GM18499 (cell line): ENCODE measurements around the gene CCDC160.

ENCODE experiments used
- ATAC-seq: cut with Tn5 transposase; IDR thresholded peaks from one replicate; pipeline ENCODE4 v1.9.1; 2021; ENCODE audit warnings: moderate number of reproducible peaks; ENCODE audit not compliant: insufficient read depth, unreplicated experiment

The CCDC160 gene

DNA sequence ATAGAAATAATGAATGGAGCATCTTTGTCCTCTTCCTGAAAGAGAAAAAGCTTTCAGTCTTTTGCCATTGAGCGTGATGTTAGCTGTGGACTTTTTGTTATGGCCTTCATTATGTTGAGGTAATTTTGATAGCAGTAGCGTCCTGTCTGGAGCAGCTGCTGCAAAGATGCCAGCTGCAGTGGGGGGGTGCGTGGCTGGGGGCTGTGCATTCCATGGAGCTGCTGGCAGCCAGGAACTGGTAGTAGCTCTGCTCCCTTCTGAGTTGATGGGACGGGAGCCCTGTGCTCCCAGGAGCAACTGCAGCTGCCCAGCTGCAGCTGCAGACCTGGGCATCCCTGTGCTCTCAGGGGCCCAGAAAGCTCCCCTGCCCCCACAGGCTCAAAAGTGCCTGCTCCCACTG lies 50.4 kb downstream of the CCDC160 start:
- no peak for ATAC-seq

DNA sequence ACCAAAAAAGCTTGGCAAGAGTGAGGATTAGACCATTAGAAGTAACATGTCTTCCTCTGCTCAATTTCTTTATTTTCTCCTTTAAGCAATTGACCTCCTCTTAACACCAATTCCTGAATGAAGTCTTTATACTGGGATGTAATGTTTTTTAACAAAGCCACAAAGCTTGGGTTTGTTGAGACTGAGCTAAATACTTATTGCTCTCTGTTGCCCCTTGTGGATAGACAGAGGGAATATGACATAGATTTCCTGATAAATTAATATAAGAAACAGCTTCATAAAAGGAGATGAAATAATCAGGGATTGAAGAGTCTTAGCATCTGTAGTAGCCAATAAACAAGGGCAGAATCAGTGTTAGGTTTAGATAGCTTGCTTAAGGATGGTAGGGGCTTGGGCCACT lies 57.6 kb downstream of the CCDC160 start:
- ATAC-seq = no peak
